ENCODE measurements around the gene MRPL42.
A peak's percentile ranks its signal among the peaks of the same experiment; 100 is the strongest.
"Not testable (repeated sequence)": the region's sequence is repeated elsewhere in the genome, so short reads cannot be mapped to it uniquely, and the experiment has no call there.

Gene MRPL42

GRCh38 chr12:93467351-93468007 lies at the start of gene MRPL42:
Gene MRPL42 (plus strand): TSS chr12:93467514. CDS start chr12:93469286, 1,772 bp downstream.
- DNase-seq, result peak; percentile 38 to 90 (median 81)

GRCh38 chr12:93417967-93418480 lies 49.3 kb upstream of the MRPL42 start:
- no peak for DNase-seq

- DNase-seq, result no peak
These were observed 47.8 kb upstream of the MRPL42 start for GRCh38 chr12:93419388-93420034.

GRCh38 chr12:93422050-93422449 lies 45.3 kb upstream of the MRPL42 start:
- DNase-seq, result no peak

- DNase-seq, result no peak
These were observed 41.4 kb upstream of the MRPL42 start for GRCh38 chr12:93425736-93426411.

- no peak for DNase-seq
These were observed 40.9 kb upstream of the MRPL42 start for GRCh38 chr12:93426412-93426805.

- no peak for DNase-seq
These were observed 39.3 kb upstream of the MRPL42 start for GRCh38 chr12:93427779-93428564.

GRCh38 chr12:93429448-93429847 lies 37.9 kb upstream of the MRPL42 start:
- DNase-seq, result no peak

- no peak for DNase-seq
These were observed 37.5 kb upstream of the MRPL42 start for GRCh38 chr12:93429852-93430251.

GRCh38 chr12:93430280-93430679 lies 37.0 kb upstream of the MRPL42 start:
- DNase-seq, result no peak

GRCh38 chr12:93432031-93432430 lies 35.3 kb upstream of the MRPL42 start:
- DNase-seq, result not testable (repeated sequence)

- DNase-seq, result no peak
These were observed 33.0 kb upstream of the MRPL42 start for GRCh38 chr12:93434256-93434865.

GRCh38 chr12:93438266-93439050 lies 28.9 kb upstream of the MRPL42 start:
- DNase-seq, result no peak

GRCh38 chr12:93440043-93440835 lies 27.1 kb upstream of the MRPL42 start:
- DNase-seq, result no peak

- peak in 9 of 58 donors; percentile 19 to 60 (median 40) for DNase-seq
These were observed 26.2 kb upstream of the MRPL42 start for GRCh38 chr12:93441081-93441616.

- peak; percentile 87 to 99 (median 96) for DNase-seq
These were observed 25.5 kb upstream of the MRPL42 start, which contains the start of gene UBE2N for GRCh38 chr12:93441617-93442410. Gene UBE2N (minus strand): TSS chr12:93441947. CDS start chr12:93441884, 63 bp downstream.

GRCh38 chr12:93442411-93443340 lies 24.6 kb upstream of the MRPL42 start:
- peak in 1 of 58 donors; percentile 18 for DNase-seq
